ENCODE measurements around the gene RAB4B.

Gene RAB4B

GRCh38 chr19:40800997-40801377, 22.9 kb downstream of the RAB4B start:
- FAIRE-seq (no peak), DNase-seq (ENCODE audit: insufficient read length, low spot score) (no peak)
- TF ChIP-seq POLR2A (IDR thresholded peaks at IDR 0.05; ENCODE audit: low read depth, low read length), result no peak

GRCh38 chr19:40801426-40802299, 23.6 kb downstream of the RAB4B start:
- no peak for TF ChIP-seq POLR2A (IDR thresholded peaks at IDR 0.05; ENCODE audit: low read depth, low read length)
- FAIRE-seq, result no peak
- no peak for DNase-seq (ENCODE audit: insufficient read length, low spot score)

GRCh38 chr19:40802300-40803169, 24.5 kb downstream of the RAB4B start:
- TF ChIP-seq POLR2A (IDR thresholded peaks at IDR 0.05; ENCODE audit: low read depth, low read length), result no peak
- FAIRE-seq (no peak), DNase-seq (ENCODE audit: insufficient read length, low spot score) (no peak)

- FAIRE-seq, result no peak
- no peak for TF ChIP-seq POLR2A (IDR thresholded peaks at IDR 0.05; ENCODE audit: low read depth, low read length)
These were observed 25.3 kb downstream of the RAB4B start for GRCh38 chr19:40803170-40803856.

GRCh38 chr19:40803857-40804782, 26.1 kb downstream of the RAB4B start:
- FAIRE-seq (no peak), DNase-seq (ENCODE audit: insufficient read length, low spot score) (no peak)

More at GRCh38 chr19:40803170-40803856, 25.3 kb downstream of the RAB4B start:
- no peak for DNase-seq (ENCODE audit: insufficient read length, low spot score)

GRCh38 chr19:40804783-40805242, 26.8 kb downstream of the RAB4B start:
- DNase-seq (ENCODE audit: insufficient read length, low spot score), result no peak
- no peak for TF ChIP-seq POLR2A (IDR thresholded peaks at IDR 0.05; ENCODE audit: low read depth, low read length)
- no peak for FAIRE-seq

More at GRCh38 chr19:40803857-40804782, 26.1 kb downstream of the RAB4B start:
- TF ChIP-seq POLR2A (IDR thresholded peaks at IDR 0.05; ENCODE audit: low read depth, low read length), result no peak

GRCh38 chr19:40805258-40805868, 27.3 kb downstream of the RAB4B start:
- no peak for FAIRE-seq
- DNase-seq (ENCODE audit: insufficient read length, low spot score), result no peak
- TF ChIP-seq POLR2A (IDR thresholded peaks at IDR 0.05; ENCODE audit: low read depth, low read length), result no peak

GRCh38 chr19:40806423-40807146, 28.5 kb downstream of the RAB4B start:
- FAIRE-seq, result no peak
- TF ChIP-seq POLR2A (IDR thresholded peaks at IDR 0.05; ENCODE audit: low read depth, low read length), result no peak
- DNase-seq (ENCODE audit: insufficient read length, low spot score), result peak; percentile 63

GRCh38 chr19:40807147-40808020, 29.3 kb downstream of the RAB4B start:
- FAIRE-seq (no peak), DNase-seq (ENCODE audit: insufficient read length, low spot score) (no peak)
- TF ChIP-seq POLR2A (IDR thresholded peaks at IDR 0.05; ENCODE audit: low read depth, low read length), result no peak

GRCh38 chr19:40808021-40808325, 29.9 kb downstream of the RAB4B start:
- FAIRE-seq (no peak), DNase-seq (ENCODE audit: insufficient read length, low spot score) (no peak)
- no peak for TF ChIP-seq POLR2A (IDR thresholded peaks at IDR 0.05; ENCODE audit: low read depth, low read length)

GRCh38 chr19:40808497-40808896, 30.4 kb downstream of the RAB4B start:
- FAIRE-seq, result no peak
- no peak for DNase-seq (ENCODE audit: insufficient read length, low spot score)
- TF ChIP-seq POLR2A (IDR thresholded peaks at IDR 0.05; ENCODE audit: low read depth, low read length), result no peak

All from H54 (cell line).